ENCODE measurements around the gene BAIAP2L2.
A peak's percentile ranks its signal among the peaks of the same experiment; 100 is the strongest.
"Not testable (repeated sequence)": the region's sequence is repeated elsewhere in the genome, so short reads cannot be mapped to it uniquely, and the experiment has no call there.

BAIAP2L2 gene

DNA sequence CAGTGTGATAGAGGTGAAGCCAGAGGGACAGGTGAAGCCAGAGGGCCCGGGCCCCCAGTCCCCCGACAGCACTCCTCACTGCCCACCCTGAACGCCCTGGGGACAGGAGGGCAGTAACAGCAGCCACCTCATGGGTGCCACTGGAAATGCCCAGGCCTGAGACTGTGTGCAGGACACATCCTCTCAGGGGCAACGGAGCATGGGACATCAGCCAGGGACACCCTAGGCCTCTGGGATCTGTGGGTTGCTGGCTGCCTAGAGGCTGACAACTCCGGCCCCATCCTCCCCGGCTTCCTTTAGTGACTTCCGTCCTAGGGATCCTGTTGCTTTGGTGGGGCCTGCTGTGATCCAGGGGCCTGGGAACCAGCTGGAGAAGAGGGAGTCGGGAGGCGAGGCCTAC, 17.4 kb upstream of the BAIAP2L2 start:
- DNase-seq, result no peak

- DNase-seq, result no peak
Measured at GRCh38 chr22:38126928-38127668, 16.6 kb upstream of the BAIAP2L2 start.

- DNase-seq, result no peak
Measured at GRCh38 chr22:38125751-38126201, 15.3 kb upstream of the BAIAP2L2 start.

DNA sequence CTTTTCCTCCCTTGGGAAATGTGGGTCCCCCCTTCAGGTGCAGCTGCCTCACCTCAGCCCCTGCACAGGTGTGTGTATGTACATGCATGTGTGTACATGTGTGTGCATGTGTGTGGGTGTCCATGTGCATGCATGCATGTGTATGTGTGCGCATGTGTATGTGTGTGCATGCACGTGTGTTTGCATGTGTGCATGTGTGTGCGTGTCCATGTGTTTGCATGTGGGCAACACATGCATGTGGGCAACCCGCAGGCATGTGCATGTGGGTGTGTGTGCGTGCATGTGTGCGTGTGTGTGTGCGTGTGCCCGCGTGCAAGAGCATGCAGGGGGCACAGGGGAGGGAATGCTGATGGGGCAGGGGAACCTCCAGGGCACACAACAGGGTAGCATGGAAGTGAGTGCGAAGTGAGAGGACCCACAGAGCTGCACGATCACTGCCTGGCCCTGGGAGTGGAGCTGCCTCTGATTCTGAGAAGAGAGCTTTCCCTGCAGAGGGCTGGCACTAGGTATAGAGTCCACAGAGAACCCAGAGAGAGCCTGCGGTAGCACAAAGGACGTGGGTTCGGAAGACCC, 14.6 kb upstream of the BAIAP2L2 start:
- DNase-seq, result no peak

DNA sequence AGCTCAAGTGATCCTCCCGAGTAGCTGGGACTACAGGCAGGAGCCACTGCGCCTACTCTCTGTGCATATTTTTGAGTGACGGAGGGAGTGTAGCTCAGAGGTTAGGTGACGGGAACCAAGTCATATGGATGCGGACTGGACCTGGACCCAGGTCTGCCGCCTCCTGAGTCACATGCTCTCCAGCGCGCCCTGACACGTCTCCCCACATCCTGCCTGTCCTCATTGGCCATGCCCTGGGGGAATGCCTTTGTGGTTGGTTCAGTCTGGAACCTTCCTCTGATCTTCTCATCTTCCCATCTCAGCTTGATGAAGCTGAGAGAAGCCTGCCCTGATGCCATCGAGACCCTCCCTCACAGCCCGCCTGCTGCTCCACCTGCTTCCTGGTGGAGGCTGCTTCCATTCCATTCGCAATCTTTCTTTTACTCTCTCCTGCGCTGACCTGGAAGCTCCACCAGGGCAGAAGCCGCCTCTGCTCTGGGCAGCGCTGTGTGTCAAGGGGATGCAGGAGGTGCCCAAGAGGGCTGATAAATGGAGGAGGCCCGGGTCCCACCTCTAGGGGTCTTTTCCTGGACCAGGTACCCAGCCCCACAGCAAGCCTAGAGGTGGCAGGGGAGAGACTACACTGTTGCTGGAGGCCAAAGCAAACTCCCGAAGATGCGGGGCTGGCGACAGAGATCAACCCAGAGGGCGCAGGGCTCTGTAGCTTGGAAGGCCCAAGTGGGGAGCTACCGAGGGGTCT, 13.9 kb upstream of the BAIAP2L2 start:
- DNase-seq, result no peak

DNA sequence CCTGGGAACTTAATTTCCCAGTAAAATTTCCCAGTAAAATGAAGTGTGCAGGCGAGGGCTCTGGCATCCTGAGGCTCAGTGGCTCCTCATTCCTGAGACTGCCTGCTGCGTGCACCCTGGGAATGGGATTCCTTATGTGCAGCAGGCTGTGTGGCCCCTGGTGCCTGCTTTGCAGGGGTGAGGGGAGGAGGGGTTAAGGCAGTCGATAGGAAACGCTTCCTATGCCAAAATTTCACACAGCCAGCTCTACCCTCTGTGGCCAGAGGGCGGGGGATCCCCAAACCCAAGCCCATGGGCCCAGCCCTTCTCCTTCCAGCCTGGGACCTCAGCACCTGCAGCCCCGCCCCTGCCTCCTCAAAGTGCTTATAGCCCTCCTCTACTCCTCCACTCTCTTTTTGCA, 12.1 kb upstream of the BAIAP2L2 start:
- DNase-seq, result no peak

DNA sequence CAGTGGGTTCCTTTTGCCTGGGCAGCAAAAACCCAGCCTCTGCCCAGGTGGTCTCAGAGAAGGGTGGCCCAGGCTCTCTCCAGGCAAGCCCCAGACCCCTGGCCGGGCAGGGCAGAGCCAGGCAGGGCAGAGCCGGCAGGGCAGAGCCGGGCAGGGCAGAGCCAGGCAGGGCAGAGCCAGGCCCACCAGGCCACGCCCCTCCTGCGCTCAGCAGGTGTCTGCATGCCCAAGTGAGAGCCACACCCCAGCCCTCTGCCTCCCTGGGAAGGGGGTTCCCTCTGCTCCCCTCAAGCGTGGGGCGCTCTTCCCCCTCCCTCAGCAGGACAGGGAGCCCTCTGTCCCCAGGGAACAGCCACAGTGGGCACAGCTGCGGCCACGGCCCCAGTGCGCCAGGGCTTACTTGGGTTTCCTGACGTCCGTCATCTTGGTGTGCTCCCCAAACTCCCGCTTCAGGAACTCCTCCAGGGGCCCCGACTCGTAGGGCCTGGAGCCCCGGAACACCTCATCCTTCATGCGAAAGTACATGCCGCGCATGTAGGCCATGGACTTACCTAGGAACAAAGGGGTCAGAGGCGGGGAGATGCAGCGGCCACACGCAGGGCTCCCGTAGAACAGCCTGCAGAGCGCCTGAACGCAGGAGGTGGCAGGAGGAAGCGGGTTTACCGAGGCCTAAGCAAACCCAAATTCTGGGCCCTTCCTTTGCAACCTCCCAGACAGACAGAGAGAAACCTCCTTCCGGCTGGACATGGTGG, 10.1 kb upstream of the BAIAP2L2 start:
- no peak for DNase-seq

DNA sequence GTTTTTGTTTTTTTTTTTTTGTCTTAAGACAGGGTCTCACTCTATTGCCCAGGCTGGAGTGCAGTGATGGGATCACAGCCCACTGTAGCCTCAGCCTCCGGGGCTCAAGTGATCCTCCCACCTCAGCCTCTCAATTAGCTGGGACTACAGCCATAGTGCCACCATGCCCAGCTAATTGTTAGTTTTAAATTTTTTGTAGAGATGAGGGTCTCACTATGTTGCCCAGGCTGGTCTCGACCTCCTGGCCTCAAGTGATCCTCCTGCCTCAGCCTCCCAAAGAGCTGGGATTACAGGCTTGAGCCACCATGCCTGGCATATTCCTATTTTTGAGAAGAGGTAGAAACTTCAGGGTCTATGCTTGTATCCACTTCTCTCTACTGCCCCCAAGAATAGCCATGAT, 8.3 kb upstream of the BAIAP2L2 start:
- DNase-seq, result not testable (repeated sequence)

- DNase-seq, result no peak
Measured at GRCh38 chr22:38118182-38118581, 7.7 kb upstream of the BAIAP2L2 start.

DNA sequence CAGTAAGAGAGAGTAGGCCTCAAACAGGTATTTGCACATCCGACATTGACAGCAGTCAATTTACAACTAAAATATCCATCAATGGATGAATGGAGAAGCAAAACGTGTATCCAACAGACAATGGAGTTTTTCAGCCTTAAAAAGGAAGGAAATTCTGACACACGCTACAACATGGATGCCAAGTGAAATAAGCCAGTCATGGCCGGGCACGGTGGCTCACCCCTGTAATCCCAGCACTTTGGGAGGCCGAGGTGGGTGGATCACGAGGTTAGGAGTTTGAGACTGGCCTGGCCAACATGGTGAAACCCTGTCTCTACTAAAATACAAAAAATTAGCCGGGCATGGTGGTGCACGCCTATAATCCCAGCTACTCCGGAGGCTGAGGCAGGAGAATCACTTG, 7.1 kb upstream of the BAIAP2L2 start:
- not testable (repeated sequence) for DNase-seq

- DNase-seq, result no peak
Measured at GRCh38 chr22:38115423-38116205, 5.1 kb upstream of the BAIAP2L2 start.

GRCh38 chr22:38114484-38115398, 4.3 kb upstream of the BAIAP2L2 start:
- DNase-seq, result peak; percentile 74 to 76

DNA sequence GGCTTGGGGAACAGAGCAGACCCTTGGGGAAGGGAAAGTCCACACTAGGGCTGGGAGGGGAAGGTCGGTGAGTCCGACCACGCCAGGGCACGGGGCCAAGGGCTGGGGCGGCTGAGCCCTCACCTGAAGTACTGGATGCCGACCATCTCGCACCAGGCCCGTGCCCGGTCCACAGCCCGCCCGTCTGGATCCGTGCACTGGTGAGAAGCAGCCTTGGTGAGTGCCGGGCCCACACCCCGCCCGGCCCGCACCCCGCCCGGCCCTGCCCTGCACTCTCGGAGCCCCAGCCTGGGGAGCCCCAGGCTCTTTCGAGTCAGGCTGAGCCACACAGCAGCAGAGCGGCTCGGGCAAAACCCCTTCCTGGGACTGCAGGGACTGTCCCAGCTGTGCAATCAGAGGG, 1.9 kb upstream of the BAIAP2L2 start:
- no peak for DNase-seq

GRCh38 chr22:38111925-38112355, 1.5 kb upstream of the BAIAP2L2 start:
- no peak for DNase-seq

DNA sequence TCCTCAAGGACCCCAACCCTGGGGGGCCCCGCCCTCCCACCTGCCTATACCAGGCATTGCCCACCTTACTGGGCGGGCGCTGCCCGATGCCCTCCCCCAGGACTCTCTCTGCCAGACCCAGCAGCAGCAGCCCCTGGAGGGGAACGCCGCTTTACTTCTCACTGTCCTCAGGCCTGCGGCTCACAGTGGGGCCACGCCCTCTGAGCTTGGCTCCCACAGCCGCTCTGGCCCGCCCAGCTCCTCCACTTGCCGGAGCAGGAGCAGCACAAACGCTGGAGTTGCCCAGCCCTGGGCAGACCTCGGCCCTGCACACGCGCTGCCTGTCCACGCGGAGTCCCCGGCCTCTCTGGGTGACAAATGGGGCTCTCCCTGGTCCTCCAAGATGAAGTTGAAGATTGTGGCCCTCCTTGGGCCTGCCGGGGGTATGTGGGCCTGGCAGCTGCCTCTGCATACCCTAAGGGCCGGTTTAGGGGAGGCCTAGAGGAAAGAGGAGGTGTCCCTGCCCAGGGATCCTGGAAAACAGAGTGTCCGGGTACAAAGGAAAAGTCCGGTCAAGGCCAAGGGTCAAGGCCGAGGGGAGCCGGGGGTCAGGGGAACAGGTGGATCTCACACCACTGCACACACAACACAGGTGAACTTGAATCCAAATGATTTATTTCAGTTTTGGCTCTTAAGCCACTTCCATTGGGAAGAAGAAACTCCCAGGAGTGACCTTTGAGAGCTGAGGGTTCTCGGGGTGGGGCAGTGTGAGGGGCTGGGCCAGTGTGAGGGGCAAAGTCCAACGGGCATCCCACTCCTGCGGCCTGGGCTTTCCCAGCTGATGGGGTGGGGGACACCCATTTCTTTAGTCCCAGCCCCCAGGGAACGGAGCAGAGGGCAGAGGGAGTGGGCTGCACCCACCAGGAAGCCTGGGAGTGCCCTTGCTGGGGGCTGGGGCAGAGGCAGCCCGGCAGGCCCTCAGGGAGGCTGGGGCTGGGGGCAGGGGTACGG, 674 bp upstream of the BAIAP2L2 start:
- no peak for DNase-seq

GRCh38 chr22:38109371-38110001, 998 bp downstream of the BAIAP2L2 start:
- peak in 1 of 2 donors; percentile 27 for DNase-seq

GRCh38 chr22:38108561-38109319, 1.7 kb downstream of the BAIAP2L2 start:
- DNase-seq, result no peak

GRCh38 chr22:38107692-38108515, 2.6 kb downstream of the BAIAP2L2 start:
- DNase-seq, result no peak
